H4 (cell line): ENCODE data around the gene C4orf36. TPM values are rescaled to one million over a fixed set of nuclear protein-coding genes. Genes with fewer than 3 reads are reported as not detected.

Experiments
- DNase-seq: peaks from one replicate; pipeline ENCODE4 v3.0.0-alpha.2; 2015; ENCODE audit warnings: low spot score
- total RNA-seq: library from RNA; depleted of rRNA; stranded (reverse); fragments of >200 nt; shearing (Covaris generic); gene quantifications from 2 replicates; pipeline ENCODE4 v1.2.3, GENCODE V29; 2014; rRNA removed

Gene C4orf36, protein sequence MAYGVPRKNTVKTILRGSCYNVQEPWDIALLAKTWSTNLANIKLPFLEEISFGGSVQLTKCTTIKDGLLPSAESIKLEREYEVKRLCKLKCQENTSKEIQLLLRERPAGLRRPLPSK
- 1.2 and 4.9 TPM in 2 replicates for total RNA-seq

DNA sequence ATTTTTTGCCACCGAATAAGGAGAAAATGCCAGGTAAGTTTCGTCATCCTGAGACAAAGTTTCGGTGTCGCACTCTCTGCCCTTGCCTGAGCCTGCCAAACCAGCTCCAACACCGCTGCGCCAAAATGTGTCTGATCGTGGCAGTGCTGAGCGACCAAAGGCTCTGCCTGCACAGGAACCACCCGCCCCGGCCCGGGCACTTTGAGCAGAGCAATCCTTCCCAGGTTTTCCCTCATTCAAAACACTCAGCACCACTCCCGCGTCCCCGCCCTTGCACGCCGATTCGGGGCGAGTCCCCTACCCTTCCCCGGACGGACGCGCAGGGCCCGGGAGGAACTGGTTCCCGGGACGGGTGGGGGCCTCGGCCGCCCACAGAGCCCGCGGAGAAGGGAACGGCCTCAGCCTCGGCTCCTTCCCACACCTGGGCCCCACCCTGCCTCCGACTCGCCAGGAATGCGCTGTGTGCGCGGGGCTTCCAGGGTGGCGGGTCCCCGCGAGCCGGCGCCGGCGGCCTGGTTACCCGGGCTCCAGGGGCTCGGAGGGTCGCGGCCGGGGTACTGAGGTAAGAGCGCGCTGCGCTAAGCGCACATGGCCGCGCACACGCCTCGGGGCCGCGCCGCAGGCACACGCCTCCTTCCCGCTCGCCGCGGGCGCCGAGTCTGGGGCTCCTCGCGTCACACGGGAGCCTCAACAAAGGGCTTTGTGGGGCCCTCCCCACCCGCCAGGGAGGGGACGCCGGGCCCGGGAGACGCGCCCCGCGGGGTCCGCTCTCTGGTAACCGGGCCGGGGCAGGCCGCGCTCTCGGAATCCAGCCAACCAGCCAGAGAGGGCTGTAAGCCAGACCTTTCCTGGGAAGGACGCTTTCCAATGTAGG lies at the start of gene C4orf36:
C4orf36 (minus strand) TSS at position 661 of the 874 bp plus-strand sequence. CDS start 902 bp downstream, outside the sequence.
- peak; percentile 71 for DNase-seq

DNA sequence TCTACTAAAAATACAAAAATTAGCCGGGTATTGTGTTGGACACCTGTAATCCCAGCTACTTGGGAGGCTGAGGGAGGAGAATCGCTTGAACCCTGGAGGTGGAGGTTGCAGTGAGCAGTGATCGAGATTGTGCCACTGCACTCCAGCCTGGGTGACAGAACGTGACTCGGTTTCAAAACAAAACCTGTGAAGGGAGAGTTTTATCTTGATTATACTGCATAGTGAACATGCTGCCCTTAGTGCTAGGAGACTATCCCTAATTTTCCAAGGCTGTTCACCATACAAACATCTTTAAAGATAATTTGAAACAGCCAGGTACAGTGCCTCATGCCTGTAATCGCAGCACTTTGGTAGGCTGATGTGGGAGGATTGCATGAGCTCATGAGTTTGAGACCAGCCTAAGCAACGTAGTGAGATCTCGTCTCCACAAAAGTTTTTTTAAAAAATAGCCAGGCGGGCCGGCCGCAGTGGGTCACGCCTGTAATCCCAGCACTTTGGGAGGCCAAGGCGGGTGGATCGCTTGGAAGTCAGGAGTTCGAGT lies 48.8 kb upstream of the C4orf36 start:
- DNase-seq, result no peak

DNA sequence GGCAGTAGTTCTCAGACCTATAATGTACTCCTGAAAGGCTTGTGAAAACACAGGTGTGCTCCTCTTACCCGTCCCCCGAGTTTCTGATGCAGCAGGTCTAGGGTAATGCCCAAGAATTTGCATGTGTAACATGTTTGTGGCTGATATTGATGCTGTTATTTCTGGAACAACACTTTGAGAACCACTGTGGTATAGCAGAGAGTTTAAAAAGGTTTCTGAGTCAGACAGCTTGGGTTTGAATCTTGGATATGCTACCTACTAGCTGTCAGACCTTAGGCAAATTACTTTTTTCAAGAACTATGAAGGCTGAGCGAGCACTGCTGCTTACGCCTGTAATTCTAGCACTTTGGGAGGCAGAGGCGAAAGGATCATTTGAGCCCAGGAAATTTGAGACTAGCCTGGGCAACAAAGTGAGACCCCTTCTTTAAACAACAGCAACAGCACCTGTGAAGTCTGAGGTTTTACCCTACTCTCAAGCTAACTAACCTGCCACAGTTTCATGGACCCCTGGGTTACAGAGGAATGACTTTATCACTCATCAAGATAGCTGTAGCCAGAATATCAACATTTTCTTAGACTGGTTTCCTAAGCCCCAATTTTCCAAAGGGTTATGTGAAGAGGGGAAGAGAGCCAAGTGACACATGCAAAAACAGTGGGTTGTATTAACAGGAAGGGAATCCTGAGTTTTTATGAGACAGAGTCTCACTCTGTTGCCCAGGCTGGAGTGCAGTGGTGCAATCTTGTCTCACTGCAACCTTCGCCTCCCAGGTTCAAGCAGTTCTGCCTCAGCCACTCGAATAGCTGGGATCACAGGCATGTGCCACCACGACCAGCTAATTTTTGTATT lies 47.7 kb upstream of the C4orf36 start:
- no peak for DNase-seq

DNA sequence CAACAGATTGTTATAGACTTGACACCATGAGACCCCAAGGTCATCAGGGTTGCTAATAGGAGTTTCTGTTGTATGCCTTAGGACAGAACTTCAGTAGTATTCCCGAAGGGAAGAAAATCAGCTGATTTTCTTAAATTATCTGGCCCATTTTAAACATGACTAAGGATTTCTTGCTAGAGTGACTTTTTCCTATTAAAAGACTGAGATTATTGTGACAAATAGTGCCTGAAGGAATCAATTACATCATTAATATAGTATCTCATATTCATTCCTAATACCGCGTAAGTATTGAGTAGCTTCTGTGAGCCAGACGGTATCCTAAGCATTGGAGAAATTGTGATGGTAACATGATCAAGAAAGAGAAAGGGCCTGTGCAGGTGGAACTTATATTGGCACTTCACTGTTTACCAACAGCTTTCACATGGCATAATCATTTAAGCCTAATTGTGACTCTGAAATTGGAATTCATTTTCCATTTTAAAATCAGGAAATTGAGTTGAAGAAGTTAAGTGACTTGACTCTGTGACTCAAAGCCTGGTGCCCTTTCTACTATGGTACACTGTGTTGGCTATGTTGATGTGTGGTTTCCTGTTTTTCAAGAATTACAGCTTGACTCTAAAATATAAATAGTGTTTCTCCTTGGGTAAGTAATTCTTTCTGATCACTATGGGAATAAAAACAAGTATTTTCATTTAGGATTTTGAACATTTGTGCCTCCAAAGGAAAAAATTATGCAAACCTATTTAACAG lies 46.7 kb upstream of the C4orf36 start:
- DNase-seq, result no peak

DNA sequence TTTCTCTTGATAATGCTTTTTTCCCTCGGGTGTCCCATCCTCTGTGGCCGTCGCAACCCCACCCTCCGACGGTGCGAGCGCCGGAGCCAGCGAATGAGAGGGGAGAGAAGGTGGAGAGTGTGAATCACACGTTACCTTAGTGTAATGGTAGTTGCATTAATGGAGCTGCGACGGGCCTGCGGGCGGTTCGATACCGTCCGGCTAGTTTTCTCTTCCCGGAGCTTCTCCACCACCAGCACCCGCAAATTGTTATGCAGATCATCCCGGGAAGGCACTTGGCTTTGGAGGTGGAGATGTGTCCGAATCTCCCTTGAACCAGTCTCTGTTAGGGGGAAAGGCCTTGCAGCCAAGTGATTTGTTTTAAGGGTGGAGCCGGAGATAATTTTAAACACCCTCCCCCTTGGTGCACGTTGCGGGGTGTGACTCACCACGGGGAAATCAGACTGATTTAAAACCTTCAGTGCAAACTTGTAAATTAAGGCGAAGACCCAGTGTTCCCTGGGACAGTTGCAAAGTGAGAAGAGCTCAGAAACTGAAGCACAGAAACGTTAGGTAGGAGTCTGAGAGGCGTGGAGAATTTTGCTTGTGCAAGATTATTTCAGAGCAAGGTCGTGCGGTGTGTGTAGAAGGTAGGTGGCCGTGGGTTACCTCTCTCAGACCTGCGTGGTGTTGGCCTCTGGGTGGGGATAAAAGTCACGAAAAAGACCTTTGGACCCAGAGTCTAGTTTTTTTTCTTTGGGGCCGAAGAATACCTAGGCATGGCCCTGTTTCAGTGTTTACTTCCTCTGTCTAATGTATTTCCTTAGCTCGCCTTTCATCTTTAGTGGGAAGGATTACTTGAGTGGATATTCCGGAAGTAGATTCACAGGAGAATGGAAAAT lies 43.9 kb upstream of the C4orf36 start:
- DNase-seq, result peak; percentile 60

DNA sequence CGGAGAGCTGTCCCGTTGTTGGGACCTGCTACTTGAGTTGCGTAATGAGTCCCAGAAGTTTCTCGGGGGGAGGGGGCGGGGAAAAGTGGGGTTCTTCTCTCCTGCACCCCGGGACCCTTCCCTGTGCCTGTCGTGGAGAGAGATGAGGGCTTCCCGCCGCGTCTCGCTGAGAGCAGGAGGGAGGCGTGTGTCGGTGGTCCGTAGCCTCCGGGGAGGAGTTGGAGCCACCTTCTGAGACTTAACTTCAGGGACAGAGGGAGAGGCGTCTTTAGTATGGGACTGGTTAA lies 43.3 kb upstream of the C4orf36 start:
- DNase-seq, result no peak

DNA sequence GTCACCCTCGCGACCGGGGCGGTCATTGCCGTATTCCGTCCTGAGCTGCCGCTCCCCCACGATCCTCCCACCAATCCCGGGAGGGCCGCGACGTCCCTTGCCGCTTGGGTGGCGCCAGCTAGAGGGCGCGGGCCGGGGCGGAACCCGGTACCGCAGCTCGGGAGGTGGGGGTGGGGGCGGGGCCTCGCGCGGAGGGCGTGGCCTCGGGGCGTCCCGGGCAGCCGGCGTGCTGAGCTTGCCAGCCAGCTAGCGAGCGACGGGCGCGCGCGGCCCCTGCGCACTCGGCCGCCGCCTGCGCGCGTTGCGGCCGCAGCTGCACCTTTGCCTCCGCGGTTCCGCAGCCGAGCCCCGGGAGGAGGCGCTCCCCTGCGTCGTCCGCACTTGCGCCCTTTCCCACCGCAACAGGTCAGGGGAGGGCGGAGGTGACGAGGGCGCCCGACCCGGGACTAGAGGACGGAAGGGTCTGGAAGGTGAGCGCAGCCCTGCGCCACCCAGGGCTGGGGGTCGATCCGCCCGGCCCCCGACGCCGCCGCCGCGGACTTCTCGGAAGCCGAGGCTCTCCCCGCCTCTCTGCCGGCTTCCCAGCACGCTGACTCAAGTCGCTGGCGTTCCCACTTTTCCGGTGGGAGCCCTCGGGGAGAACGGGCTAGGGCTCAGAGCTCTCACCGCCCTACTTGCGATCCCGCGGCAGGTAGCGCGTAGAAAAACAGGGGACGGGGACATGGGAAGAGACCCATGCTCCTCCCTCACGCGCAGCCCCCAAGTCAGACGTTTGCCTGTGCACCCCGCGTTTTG lies 42.7 kb upstream of the C4orf36 start, which contains the start of gene AFF1:
AFF1 (plus strand) TSS at position 241 of the 795 bp plus-strand sequence. CDS start 13,523 bp downstream, outside the sequence.
- DNase-seq, result peak; percentile 92

DNA sequence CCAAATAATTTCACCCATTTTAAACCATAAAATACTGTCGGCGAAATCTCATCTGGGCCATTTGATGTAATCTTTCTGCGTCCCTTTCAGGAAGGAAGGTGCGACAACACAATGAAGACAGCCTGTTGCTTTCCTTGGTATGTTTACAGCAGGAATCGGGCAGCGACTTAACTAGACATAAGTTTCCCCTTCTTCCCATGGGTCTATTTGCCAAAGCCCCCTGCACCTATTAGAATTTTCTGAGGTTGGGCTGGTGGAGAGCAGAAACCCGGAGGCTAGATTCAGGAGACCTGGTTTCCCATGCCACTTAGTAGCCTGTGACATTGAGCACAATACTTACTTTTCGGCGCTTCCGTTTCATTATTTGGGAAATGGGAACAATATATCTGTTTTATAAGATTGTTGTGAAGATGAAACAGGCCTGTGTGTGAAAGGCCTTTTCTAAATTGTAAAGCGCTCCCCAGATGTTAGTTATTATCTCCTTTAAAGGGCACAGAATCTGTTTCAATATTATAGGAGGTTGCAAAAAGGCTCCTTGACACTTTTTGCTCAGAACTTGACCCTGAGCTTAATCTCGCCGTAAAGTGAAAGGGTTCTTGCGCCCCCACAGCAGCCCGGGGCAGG lies 42.0 kb upstream of the C4orf36 start:
- no peak for DNase-seq

DNA sequence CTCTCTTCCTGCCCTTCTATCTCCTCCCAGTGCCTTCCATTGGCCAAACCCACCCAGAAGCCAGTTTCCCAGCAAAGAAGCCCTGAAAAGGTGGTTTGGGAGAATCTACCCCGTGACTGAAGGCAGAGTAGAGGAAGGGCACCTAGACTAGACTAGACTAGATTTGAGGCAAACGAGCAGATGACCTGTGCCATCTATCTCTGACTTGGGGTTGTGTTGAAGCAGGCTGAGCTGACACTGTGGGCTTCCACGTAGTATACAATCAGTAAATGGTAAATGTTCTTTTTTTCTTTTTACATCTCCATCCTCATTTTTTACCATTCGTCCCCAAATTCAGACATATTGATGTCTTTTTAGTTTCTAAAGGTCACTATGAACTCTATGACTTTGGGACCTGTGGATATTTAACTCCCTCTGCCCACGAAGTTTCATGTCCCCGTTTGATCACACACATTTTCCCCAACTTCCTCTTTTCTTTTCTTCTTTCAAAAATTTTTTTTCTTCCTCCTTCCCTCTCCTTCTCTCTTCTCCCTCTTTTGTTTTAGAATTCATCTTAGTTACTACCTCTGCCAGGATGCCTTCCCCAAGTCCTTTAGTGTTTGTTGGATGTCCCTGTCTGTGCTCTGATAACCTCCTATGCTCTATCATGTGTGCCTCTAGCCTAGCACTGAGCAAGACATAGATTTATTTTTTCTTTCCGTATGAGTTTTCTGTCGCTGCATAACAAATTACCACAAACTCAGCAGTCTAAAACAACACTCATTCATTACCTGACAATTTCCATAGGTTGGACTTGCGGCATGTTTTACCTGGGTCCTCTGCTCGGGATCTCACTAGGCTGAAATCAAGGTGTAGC lies 36.4 kb upstream of the C4orf36 start:
- no peak for DNase-seq

DNA sequence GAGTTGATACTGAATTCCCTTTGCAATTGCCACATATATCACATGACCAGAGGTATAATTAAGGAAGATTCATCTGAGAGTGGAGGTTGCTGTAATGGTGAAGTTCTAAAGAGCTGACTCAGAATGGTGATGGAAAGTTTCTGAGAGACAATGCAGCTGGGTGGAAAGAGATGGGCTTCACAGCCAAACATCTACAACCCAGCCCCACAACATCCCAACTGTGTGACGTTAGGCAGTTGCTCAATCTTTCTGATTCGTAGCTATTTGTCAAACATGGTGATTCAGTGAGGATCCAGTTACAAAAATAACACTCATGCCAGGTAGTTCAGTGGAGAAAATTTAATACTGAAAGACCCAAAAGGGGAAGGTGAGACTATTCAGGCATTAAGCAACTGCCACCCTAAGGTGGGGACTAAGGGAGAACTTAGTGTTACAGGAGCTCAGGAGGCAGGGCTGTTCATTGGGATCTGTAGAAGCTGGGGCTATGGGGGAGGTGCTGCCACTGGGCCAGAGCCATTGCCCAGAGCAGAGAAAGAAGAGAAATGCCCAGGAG lies 35.7 kb upstream of the C4orf36 start:
- DNase-seq, result peak; percentile 73

DNA sequence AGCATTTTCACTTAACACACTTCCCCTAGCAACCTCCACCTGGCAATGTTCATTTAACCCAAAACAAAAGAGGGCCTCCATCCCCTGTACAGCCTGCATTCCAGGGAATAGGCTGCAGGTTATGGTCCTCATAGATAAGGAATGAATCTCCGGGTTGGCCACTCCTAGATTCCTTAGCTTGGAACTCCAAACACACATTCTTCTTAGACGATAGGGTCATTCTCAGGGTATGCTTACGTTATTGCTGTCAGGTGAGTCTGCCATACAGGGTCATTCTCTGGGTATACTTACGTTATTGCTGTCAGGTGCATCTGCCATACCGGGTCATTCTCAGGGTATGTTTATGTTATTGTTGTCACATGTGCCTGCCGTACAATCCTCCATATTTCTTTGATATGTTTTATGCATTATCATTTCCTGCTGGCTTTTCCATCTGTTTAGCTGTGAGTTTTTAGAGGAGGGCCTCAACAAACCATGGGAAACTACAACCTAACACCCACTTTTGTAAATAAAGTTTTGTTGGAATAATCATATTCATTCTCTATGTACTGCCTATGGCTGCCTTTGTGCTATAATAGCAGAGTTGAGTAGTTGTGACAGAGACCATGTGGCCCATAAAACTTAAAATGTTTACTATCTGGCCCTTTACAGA lies 34.3 kb upstream of the C4orf36 start:
- DNase-seq, result no peak

DNA sequence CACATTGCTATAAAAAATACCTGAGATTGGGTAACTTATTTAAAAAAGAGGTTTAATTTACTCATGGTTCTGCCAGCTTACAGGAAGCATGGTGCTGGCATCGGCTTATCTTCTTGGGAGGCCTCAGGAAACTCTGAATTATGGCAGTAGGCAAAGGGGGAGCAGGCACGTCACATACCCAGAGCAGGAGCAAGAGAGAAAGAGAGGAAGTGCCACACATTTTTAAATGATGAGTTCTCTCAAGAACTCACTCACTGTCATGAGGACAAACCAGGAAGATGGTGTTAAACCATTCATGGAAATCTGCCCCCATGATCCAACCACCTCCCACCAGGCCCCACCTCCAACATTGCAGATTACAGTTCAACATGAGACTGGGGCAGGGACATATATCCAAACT lies 32.6 kb upstream of the C4orf36 start:
- DNase-seq, result peak; percentile 47

DNA sequence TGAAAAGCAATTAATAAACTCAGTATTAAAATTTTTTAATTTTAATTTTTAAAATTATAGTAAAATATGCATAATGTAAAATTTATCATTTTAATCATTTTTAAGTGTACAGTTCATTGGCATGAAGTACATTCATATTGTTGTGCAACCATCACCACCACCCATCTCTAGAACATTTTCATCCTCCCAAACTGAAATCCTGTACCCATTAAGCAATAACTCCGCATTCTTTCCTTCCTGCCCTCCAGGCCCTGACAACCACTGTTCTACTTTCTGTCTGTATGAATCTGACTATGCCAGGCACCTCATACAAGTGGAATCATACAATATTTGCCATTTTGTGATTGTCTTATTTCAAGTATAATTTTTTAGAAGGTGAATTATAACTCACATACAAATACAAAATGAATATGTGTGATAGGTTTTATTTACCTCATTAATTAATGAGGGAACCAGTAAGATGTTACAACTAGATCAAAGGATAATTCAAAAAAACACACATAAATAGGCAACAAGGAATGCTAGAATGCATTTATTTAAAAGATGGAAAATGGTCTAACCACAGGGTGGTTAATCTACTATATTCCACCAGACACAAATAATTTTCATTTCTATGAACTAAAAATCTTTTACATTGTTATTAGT lies 29.5 kb upstream of the C4orf36 start:
- no peak for DNase-seq

DNA sequence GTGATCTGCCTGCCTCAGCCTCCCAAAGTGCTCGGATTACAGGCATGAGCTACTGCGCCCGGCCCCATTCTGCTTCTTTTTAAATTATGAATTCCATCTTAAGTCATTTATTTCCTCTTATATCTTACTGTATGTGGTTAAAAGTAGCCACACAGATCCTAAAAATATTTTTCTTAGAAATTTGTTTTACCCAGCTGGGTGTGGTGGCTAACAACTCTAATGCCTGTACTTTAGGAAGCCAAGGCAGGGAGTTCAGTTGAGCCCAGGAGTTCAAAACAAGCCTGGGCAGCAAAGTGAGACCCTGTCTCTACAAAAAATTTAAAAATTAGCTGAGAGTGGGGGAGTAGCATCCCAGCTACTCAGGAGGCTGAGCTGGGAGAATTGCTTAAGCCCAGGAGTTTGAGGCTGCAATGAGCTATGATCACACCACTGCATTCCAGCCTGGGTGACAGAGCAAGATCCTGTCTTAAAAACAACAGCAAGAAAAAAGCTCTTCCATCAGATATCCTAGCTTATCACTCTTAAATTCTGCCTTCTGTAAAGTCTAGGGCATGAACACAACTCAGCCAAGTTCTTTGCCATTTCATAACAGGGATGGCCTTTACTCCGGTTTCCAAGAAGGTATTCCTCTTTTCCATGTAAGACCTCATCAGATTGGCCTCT lies 27.5 kb upstream of the C4orf36 start:
- no peak for DNase-seq

DNA sequence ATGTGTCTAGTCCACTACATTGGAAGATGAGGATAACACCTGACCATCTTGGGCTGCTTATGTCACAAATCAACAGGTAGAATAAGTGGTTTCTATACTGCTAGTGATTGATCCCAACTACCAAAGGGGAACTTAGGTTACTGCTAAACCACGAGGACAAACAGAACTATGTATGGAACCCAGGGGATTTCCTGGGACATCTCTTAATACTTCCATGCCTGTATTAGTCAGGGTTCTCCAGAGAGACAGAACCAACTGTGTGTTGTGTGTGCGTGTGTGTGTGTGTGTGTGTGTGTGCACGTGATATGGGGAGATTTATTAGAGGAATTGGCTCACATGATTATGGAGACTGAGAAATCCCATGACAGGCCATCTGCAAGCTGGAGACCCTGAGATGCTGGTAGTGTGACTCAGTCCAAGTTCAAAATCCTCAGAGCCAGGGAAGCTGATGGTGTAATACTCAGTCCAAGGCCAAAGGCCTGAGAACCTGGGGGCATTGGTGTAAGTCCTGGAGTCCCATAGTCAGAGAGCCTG lies 26.4 kb upstream of the C4orf36 start:
- no peak for DNase-seq
